HTERT RPE-1 (cell line): Measurements from ENCODE around the gene TMEM51.

Source experiments
- in situ Hi-C: fragments of 300-500 bp; cut with MboI; formaldehyde crosslinking; loops from 4 replicates; pipeline ENCODE4 v1.14.3; 2020; ENCODE audit warnings: low sequenced_read_pairs

TMEM51 gene

GRCh38 chr1:15264769-15265168 is 111.2 kb downstream of the TMEM51 start:
- in situ Hi-C loops = no loop called here
